H9 (cell line): ENCODE results near the gene PRXL2C. TPM values are rescaled to one million over a fixed set of nuclear protein-coding genes. Genes with fewer than 3 reads are reported as not detected.

ENCODE experiments used
- DNase-seq: peaks from one replicate; pipeline ENCODE4 v3.0.0-alpha.2; 2017
- H2AFZ ChIP-seq: one replicate; pipeline ENCODE4 v1.6.1; 2013; ENCODE audit warnings: mild to moderate bottlenecking, low read length, control low read depth, moderate library complexity
- H2AK5ac ChIP-seq: 2 replicates; pipeline ENCODE4 v1.6.1; 2013; ENCODE audit warnings: low read length, control low read depth, mixed read lengths; ENCODE audit not compliant: insufficient read length
- H2BK120ac ChIP-seq: one replicate; pipeline ENCODE4 v1.6.1; 2013; ENCODE audit warnings: low read depth, mild to moderate bottlenecking, low read length, control low read depth, inconsistent platforms; ENCODE audit not compliant: poor library complexity, severe bottlenecking
- H2BK12ac ChIP-seq: 2 replicates; pipeline ENCODE4 v1.6.1; 2013; ENCODE audit warnings: low read length, control low read depth, mixed read lengths, low read depth; ENCODE audit not compliant: insufficient read length
- H2BK15ac ChIP-seq: 2 replicates; pipeline ENCODE4 v1.6.1; 2013; ENCODE audit warnings: low read depth, low read length, control low read depth
- H2BK20ac ChIP-seq: one replicate; pipeline ENCODE4 v1.6.1; 2013; ENCODE audit warnings: low read depth, mild to moderate bottlenecking, low read length, control low read depth, inconsistent platforms; ENCODE audit not compliant: poor library complexity, severe bottlenecking
- H2BK5ac ChIP-seq: 2 replicates; pipeline ENCODE4 v1.6.1; 2013; ENCODE audit warnings: low read length, control low read depth, mixed read lengths; ENCODE audit not compliant: insufficient read length
- H3K14ac ChIP-seq: 2 replicates; pipeline ENCODE4 v1.6.1; 2013; ENCODE audit warnings: low read length, control low read depth; ENCODE audit not compliant: insufficient read depth
- H3K18ac ChIP-seq: 2 replicates; pipeline ENCODE4 v1.6.1; 2013; ENCODE audit warnings: low read depth, mild to moderate bottlenecking, mixed read lengths, low read length, control low read depth; ENCODE audit not compliant: insufficient read length
- H3K23ac ChIP-seq: 2 replicates; pipeline ENCODE4 v1.6.1; 2013; ENCODE audit warnings: low read length, control low read depth, mixed read lengths, low read depth; ENCODE audit not compliant: insufficient read length
- H3K23me2 ChIP-seq: 2 replicates; pipeline ENCODE4 v1.6.1; 2013; ENCODE audit warnings: low read depth, mild to moderate bottlenecking, mixed read lengths, low read length, control low read depth; ENCODE audit not compliant: insufficient read length, poor library complexity, severe bottlenecking
- H3K27ac ChIP-seq: 2 replicates; pipeline ENCODE4 v1.5.1; 2013; ENCODE audit warnings: low read length, control low read depth, mixed read lengths, low read depth; ENCODE audit not compliant: insufficient read length
- H3K27me3 ChIP-seq: 2 replicates; pipeline ENCODE4 v1.6.1; 2013; ENCODE audit warnings: low read length, control low read depth, inconsistent platforms; ENCODE audit not compliant: insufficient read depth
- H3K4ac ChIP-seq: 2 replicates; pipeline ENCODE4 v1.6.1; 2013; ENCODE audit warnings: low read depth, mild to moderate bottlenecking, control low read depth, inconsistent platforms, low read length, moderate library complexity
- H3K4me1 ChIP-seq: 2 replicates; pipeline ENCODE4 v1.6.1; 2013; ENCODE audit warnings: low read length, control low read depth, inconsistent platforms; ENCODE audit not compliant: insufficient read depth
- H3K4me2 ChIP-seq: 2 replicates; pipeline ENCODE4 v1.6.1; 2013; ENCODE audit warnings: low read length, control low read depth, mixed read lengths; ENCODE audit not compliant: insufficient read length, insufficient read depth
- H3K56ac ChIP-seq: 2 replicates; pipeline ENCODE4 v1.6.1; 2013; ENCODE audit warnings: low read depth, mild to moderate bottlenecking, mixed read lengths, low read length, control low read depth; ENCODE audit not compliant: insufficient read length
- H3K79me1 ChIP-seq: 2 replicates; pipeline ENCODE4 v1.6.1; 2013; ENCODE audit warnings: low read depth, mild to moderate bottlenecking, moderate library complexity, low read length, control low read depth, inconsistent platforms; ENCODE audit not compliant: insufficient read depth, poor library complexity, severe bottlenecking
- H3K79me2 ChIP-seq: 2 replicates; pipeline ENCODE4 v1.6.1; 2013; ENCODE audit warnings: low read length, control low read depth, inconsistent platforms; ENCODE audit not compliant: insufficient read depth
- H3K9ac ChIP-seq: 2 replicates; pipeline ENCODE4 v1.6.1; 2013; ENCODE audit warnings: low read length, control low read depth, mixed read lengths; ENCODE audit not compliant: insufficient read length; ENCODE audit errors: extremely low read depth
- H3K9me3 ChIP-seq: one replicate; pipeline ENCODE4 v1.6.1; 2013; ENCODE audit warnings: low read depth, low read length, inconsistent platforms; ENCODE audit not compliant: control insufficient read depth
- H3T11ph ChIP-seq: one replicate; pipeline ENCODE4 v1.6.1; 2013; ENCODE audit warnings: mild to moderate bottlenecking, low read length, control low read depth, inconsistent platforms
- H4K20me1 ChIP-seq: one replicate; pipeline ENCODE4 v1.6.1; 2013; ENCODE audit not compliant: control insufficient read depth, insufficient read length, insufficient read depth
- H4K5ac ChIP-seq: 2 replicates; pipeline ENCODE4 v1.6.1; 2013; ENCODE audit warnings: low read depth, mild to moderate bottlenecking, mixed read lengths, low read length, control low read depth; ENCODE audit not compliant: insufficient read length
- H4K8ac ChIP-seq: replicated peaks from 2 replicates; pipeline ENCODE4 v1.6.1; 2013; ENCODE audit warnings: low read length, control low read depth, mixed read lengths, low read depth; ENCODE audit not compliant: insufficient read length
- H4K91ac ChIP-seq: 2 replicates; pipeline ENCODE4 v1.6.1; 2013; ENCODE audit warnings: low read depth, mild to moderate bottlenecking, moderate library complexity, mixed read lengths, low read length, control low read depth; ENCODE audit not compliant: insufficient read length
- H3K27ac Mint-ChIP-seq, 3 experiments: 2 replicates in 2 of 3; 3 replicates in 1 of 3; pipeline ENCODE4 v1.8.0; 2020 to 2021; ENCODE audit warnings: mixed read lengths in 3 of 3, mild to moderate bottlenecking in 1 of 3, moderate library complexity in 1 of 3
- H3K27me3 Mint-ChIP-seq: 2 replicates; pipeline ENCODE4 v1.8.0; 2021; ENCODE audit warnings: low read depth, mild to moderate bottlenecking, moderate library complexity, mixed read lengths
- H3K36me3 Mint-ChIP-seq, 3 experiments: 2 replicates in 2 of 3; 3 replicates in 1 of 3; pipeline ENCODE4 v1.8.0; 2020 to 2021; ENCODE audit warnings: low read depth in 3 of 3, mixed read lengths in 3 of 3; ENCODE audit not compliant: insufficient read depth in 1 of 3
- H3K4me1 Mint-ChIP-seq, 2 experiments: 2 replicates each; pipeline ENCODE4 v1.8.0; 2020; ENCODE audit warnings: mixed read lengths in 2 of 2
- H3K4me3 Mint-ChIP-seq, 2 experiments: 2 replicates in 1 of 2; 3 replicates in 1 of 2; pipeline ENCODE4 v1.8.0; 2020 to 2021; ENCODE audit warnings: mild to moderate bottlenecking in 2 of 2, mixed read lengths in 2 of 2, moderate library complexity in 1 of 2
- H3K9me3 Mint-ChIP-seq, 2 experiments: 2 replicates in 1 of 2; 3 replicates in 1 of 2; pipeline ENCODE4 v1.8.0; 2020; ENCODE audit warnings: mild to moderate bottlenecking in 2 of 2, mixed read lengths in 2 of 2, moderate library complexity in 1 of 2
- CTCF ChIP-seq: fragments of 200-600 bp; sonication (generic); conservative IDR thresholded peaks from 3 replicates; pipeline ENCODE4 v1.8.0; 2021; ENCODE audit warnings: antibody characterized with exemption, mild to moderate bottlenecking
- WGBS: extraction: QIAGEN DNeasy Blood & Tissue Kit; methylation state at CpG from one replicate; pipeline ENCODE4 v1.1.7; 2013; ENCODE audit warnings: missing lambda C conversion rate, low lambda C conversion rate, mixed read lengths; ENCODE audit not compliant: insufficient read length; ENCODE audit errors: extremely low coverage; 5-methylcytosine and 5-hydroxymethylcytosine counted together
- total RNA-seq: library from RNA; stranded (reverse); gene quantifications from 2 replicates; pipeline ENCODE4 v1.2.1, GENCODE V29; 2021

The PRXL2C gene
- total RNA-seq, 1 experiment from 2014 or later, result 4.7 TPM

- Histone ChIP-seq H3K79me1 (peaks cover 6% of the 10 kb centered on the region), H4K91ac (no peak overlapping the region), H3K18ac (no peak overlapping the region), H4K20me1 (no peaks in the 10 kb centered on the region), H2BK12ac (no peak overlapping the region), H3K23me2 (peaks cover 3% of the 10 kb centered on the region), H3K27me3 (peaks cover under 1% of the 10 kb centered on the region; the same call in 1 of the 2 replicates), H4K5ac (no peak overlapping the region), H2AFZ (no peak overlapping the region), H3K9ac (no peak overlapping the region), H2BK5ac (no peak overlapping the region), H3K4ac (no peak overlapping the region), H3K4me2 (peak overlapping the region; percentile 11), H3K56ac (no peak overlapping the region), H2BK120ac (no peak overlapping the region), H4K8ac (no peak overlapping the region), H3K14ac (no peak overlapping the region), H2BK15ac (no peak overlapping the region), H3K9me3 (no peaks in the 10 kb centered on the region), H3T11ph (no peak overlapping the region), H2BK20ac (no peak overlapping the region), H2AK5ac (no peak overlapping the region), H3K79me2 (peaks cover 6% of the 10 kb centered on the region; the same call in 1 of the 2 replicates), H3K4me1 (peaks cover 12% of the 10 kb centered on the region; the same call in 1 of the 2 replicates), H3K27ac (no peak overlapping the region), H3K23ac (no peak overlapping the region)
- H3K9me3 Mint-ChIP-seq, result no peaks in the 10 kb centered on the region
- no peak for DNase-seq
- WGBS, result no CpG with 5 or more reads among the region's 1 CpG
- H3K27me3 Mint-ChIP-seq, result peaks cover 21% of the 10 kb centered on the region
- H3K4me3 Mint-ChIP-seq, result peak overlapping the region in 1 of 2 experiments; percentile 55; a peak in 3 of 5 replicates
- peaks cover 22 to 25% of the 10 kb centered on the region in 2 experiments for H3K4me1 Mint-ChIP-seq
- H3K36me3 Mint-ChIP-seq, result no peaks in the 10 kb centered on the region; a peak in 1 of 7 replicates
- H3K27ac Mint-ChIP-seq, result peak overlapping the region in 1 of 3 experiments; percentile 3; a peak in 1 of 7 replicates
- no peak for TF ChIP-seq CTCF
Measured at GRCh38 chr9:96612966-96613589, 42.0 kb downstream of the PRXL2C start.
